ENCODE measurements around the gene AIFM3. TPM values are rescaled to one million over a fixed set of nuclear protein-coding genes. Genes with fewer than 3 reads are reported as not detected.
A peak's percentile ranks its signal among the peaks of the same experiment; 100 is the strongest.

The AIFM3 gene
- 100 to 1,000 TPM in 1 of 2 donors, 10 to 100 TPM in 1; 76.9 to 156 TPM for total RNA-seq

- no peak for DNase-seq
- peaks cover 3% of the 10 kb centered on the region for H3K4me1 ChIP-seq
- peak within 1 kb of the TSS; percentile 87 for H3K27ac ChIP-seq
- H3K9me3 ChIP-seq: no peaks in the 10 kb centered on the region
- H3K36me3 ChIP-seq: no peaks in the 10 kb centered on the region
- H3K27me3 ChIP-seq: no peaks in the 10 kb centered on the region
- no peak for TF ChIP-seq CTCF (IDR thresholded peaks at IDR 0.05)
- H3K4me3 ChIP-seq: no peak within 1 kb of the TSS
- H3K9ac ChIP-seq (ENCODE audit: low read depth in 2 of 2, low read length in 2 of 2): peak within 1 kb of the TSS; percentile 62 to 88
- intact Hi-C loops (cut with DNase I): loop anchor here (10.0 kb wide), 1 partner anchor 92 kb away; no protein-coding TSS in a partner anchor
Measured at GRCh38 chr22:20966883-20967696, at the start of gene AIFM3. TSS of gene AIFM3 (plus strand) at chr22:20967255. CDS start at chr22:20967945, 690 bp downstream.

GRCh38 chr22:20918663-20919218, 48.3 kb upstream of the AIFM3 start:
- Histone ChIP-seq H3K4me1 (peaks cover 9% of the 10 kb centered on the region), H3K4me3 (peak overlapping the region; percentile 85), H3K27me3 (no peaks in the 10 kb centered on the region), H3K9ac (ENCODE audit: low read depth in 2 of 2, low read length in 2 of 2) (peak overlapping the region; percentile 97 to 99), H3K36me3 (no peaks in the 10 kb centered on the region), H3K9me3 (no peaks in the 10 kb centered on the region), H3K27ac (peak overlapping the region; percentile 95)
- peak; percentile 27 for DNase-seq
- TF ChIP-seq CTCF (IDR thresholded peaks at IDR 0.05): no peak
- intact Hi-C loops (cut with DNase I): loop anchor here (5.0 to 10.0 kb wide), 2 partner anchors 34 to 54 kb away; no protein-coding TSS in a partner anchor

- no peak for TF ChIP-seq CTCF (IDR thresholded peaks at IDR 0.05)
- H3K27me3 ChIP-seq: no peaks in the 10 kb centered on the region
- peak overlapping the region; percentile 85 for H3K4me3 ChIP-seq
- DNase-seq: no peak
- H3K27ac ChIP-seq: peak overlapping the region; percentile 56
- H3K36me3 ChIP-seq: no peaks in the 10 kb centered on the region
- intact Hi-C loops (cut with DNase I): loop anchor here (5.0 to 10.0 kb wide), 2 partner anchors 33 to 55 kb away; no protein-coding TSS in a partner anchor
- no peaks in the 10 kb centered on the region for H3K9me3 ChIP-seq
- peak overlapping the region in 1 of 2 donors; percentile 79 for H3K9ac ChIP-seq (ENCODE audit: low read depth in 2 of 2, low read length in 2 of 2)
- H3K4me1 ChIP-seq: peaks cover 9% of the 10 kb centered on the region
Measured at GRCh38 chr22:20919718-20920117, 47.3 kb upstream of the AIFM3 start.

- H3K4me3 ChIP-seq: peak overlapping the region; percentile 85
- H3K27me3 ChIP-seq: no peaks in the 10 kb centered on the region
- H3K9me3 ChIP-seq: no peaks in the 10 kb centered on the region
- no peak for DNase-seq
- H3K4me1 ChIP-seq: peaks cover 9% of the 10 kb centered on the region
- intact Hi-C loops (cut with DNase I): no loop called here
- no peaks in the 10 kb centered on the region for H3K36me3 ChIP-seq
- H3K27ac ChIP-seq: peak overlapping the region; percentile 56
- H3K9ac ChIP-seq (ENCODE audit: low read depth in 2 of 2, low read length in 2 of 2): peak overlapping the region in 1 of 2 donors; percentile 79
- no peak for TF ChIP-seq CTCF (IDR thresholded peaks at IDR 0.05)
Measured at GRCh38 chr22:20920881-20921203, 46.2 kb upstream of the AIFM3 start.

- no peaks in the 10 kb centered on the region for H3K36me3 ChIP-seq
- peaks cover 6% of the 10 kb centered on the region for H3K4me1 ChIP-seq
- DNase-seq: no peak
- TF ChIP-seq CTCF (IDR thresholded peaks at IDR 0.05): no peak
- H3K27me3 ChIP-seq: no peaks in the 10 kb centered on the region
- H3K4me3 ChIP-seq: no peak overlapping the region
- no peak overlapping the region for H3K27ac ChIP-seq
- intact Hi-C loops (cut with DNase I): no loop called here
- no peaks in the 10 kb centered on the region for H3K9me3 ChIP-seq
- no peak overlapping the region for H3K9ac ChIP-seq (ENCODE audit: low read depth in 2 of 2, low read length in 2 of 2)
Measured at GRCh38 chr22:20922141-20922751, 44.8 kb upstream of the AIFM3 start.
